Ishikawa (cell line): Measurements from ENCODE around the gene TUSC1.

ENCODE experiments used
- CEBPB ChIP-seq: IDR thresholded peaks from 2 replicates; pipeline ENCODE4 v1.6.1; 2012
- CREB1 ChIP-seq: IDR thresholded peaks from 2 replicates; pipeline ENCODE4 v1.6.1; 2012; ENCODE audit warnings: low read depth
- EP300 ChIP-seq: IDR thresholded peaks from 2 replicates; pipeline ENCODE4 v1.6.1; 2012; ENCODE audit warnings: borderline replicate concordance
- NFIC ChIP-seq: IDR thresholded peaks from 2 replicates; pipeline ENCODE4 v1.6.1; 2012
- RAD21 ChIP-seq: IDR thresholded peaks from 2 replicates; pipeline ENCODE4 v1.6.1; 2012; ENCODE audit warnings: low read depth
- TCF12 ChIP-seq: IDR thresholded peaks from 2 replicates; pipeline ENCODE4 v1.6.1; 2012; ENCODE audit warnings: low read depth
- TEAD4 ChIP-seq: IDR thresholded peaks from 2 replicates; pipeline ENCODE4 v1.6.1; 2012
- YY1 ChIP-seq: IDR thresholded peaks from 2 replicates; pipeline ENCODE4 v1.6.1; 2012; ENCODE audit warnings: low read depth
- ZBTB7A ChIP-seq: IDR thresholded peaks from 2 replicates; pipeline ENCODE4 v1.6.1; 2012; ENCODE audit warnings: low read depth
- TF ChIP-seq, protein P1 (sequence below): IDR thresholded peaks from 2 replicates; pipeline ENCODE4 v1.6.1; 2012; ENCODE audit warnings: low read depth, mild to moderate bottlenecking
- TF ChIP-seq, protein P2 (sequence below): IDR thresholded peaks from 2 replicates; pipeline ENCODE4 v1.6.1; 2012

TUSC1 gene

DNA sequence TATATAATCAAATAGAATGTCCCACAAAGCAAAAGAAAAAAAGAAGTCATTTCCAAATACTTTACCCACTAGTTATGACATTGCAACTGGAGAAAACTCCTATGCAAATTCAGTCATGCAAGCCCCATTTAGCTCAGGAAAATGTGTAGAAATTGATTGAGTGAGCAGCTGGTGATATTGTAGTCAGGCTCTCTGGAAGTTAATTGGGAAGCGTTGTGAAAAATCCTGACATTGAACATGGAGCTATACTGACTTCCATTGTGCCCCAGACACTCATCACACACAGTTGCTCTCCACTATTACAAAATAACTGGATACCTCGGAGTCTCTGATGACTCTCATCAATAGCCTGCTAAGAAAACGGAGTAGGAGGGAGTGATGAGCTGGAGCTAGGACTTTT lies 49.0 kb downstream of the TUSC1 start:
- TF ChIP-seq YY1 (no peak), ZBTB7A (no peak), EP300 (no peak), RAD21 (no peak), CREB1 (no peak), TCF12 (no peak), NFIC (no peak), TEAD4 (no peak), CEBPB (no peak)
- TF ChIP-seq, protein P1, sequence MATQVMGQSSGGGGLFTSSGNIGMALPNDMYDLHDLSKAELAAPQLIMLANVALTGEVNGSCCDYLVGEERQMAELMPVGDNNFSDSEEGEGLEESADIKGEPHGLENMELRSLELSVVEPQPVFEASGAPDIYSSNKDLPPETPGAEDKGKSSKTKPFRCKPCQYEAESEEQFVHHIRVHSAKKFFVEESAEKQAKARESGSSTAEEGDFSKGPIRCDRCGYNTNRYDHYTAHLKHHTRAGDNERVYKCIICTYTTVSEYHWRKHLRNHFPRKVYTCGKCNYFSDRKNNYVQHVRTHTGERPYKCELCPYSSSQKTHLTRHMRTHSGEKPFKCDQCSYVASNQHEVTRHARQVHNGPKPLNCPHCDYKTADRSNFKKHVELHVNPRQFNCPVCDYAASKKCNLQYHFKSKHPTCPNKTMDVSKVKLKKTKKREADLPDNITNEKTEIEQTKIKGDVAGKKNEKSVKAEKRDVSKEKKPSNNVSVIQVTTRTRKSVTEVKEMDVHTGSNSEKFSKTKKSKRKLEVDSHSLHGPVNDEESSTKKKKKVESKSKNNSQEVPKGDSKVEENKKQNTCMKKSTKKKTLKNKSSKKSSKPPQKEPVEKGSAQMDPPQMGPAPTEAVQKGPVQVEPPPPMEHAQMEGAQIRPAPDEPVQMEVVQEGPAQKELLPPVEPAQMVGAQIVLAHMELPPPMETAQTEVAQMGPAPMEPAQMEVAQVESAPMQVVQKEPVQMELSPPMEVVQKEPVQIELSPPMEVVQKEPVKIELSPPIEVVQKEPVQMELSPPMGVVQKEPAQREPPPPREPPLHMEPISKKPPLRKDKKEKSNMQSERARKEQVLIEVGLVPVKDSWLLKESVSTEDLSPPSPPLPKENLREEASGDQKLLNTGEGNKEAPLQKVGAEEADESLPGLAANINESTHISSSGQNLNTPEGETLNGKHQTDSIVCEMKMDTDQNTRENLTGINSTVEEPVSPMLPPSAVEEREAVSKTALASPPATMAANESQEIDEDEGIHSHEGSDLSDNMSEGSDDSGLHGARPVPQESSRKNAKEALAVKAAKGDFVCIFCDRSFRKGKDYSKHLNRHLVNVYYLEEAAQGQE = no peak
- TF ChIP-seq, protein P2, sequence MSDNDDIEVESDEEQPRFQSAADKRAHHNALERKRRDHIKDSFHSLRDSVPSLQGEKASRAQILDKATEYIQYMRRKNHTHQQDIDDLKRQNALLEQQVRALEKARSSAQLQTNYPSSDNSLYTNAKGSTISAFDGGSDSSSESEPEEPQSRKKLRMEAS = no peak
